AG04450 (cell line): ENCODE measurements around the gene TTPAL. TPM values are rescaled to one million over a fixed set of nuclear protein-coding genes. Genes with fewer than 3 reads are reported as not detected.

ENCODE experiments used
- CTCF ChIA-PET: fragments of 300-600, 350-600 bp; formaldehyde crosslinking; extraction: SDS; loops from one replicate; lab custom pipeline; 2022; ENCODE audit warnings: antibody characterized with exemption, inconsistent platforms; lab: Charles Lee
- POLR2A ChIA-PET: fragments of 350-600 bp; formaldehyde crosslinking; extraction: SDS; loops from one replicate; lab custom pipeline; 2021; ENCODE audit warnings: antibody characterized with exemption, inconsistent platforms; lab: Yijun Ruan, JAX
- DNase-seq: peaks from one replicate; pipeline ENCODE4 v3.0.0-alpha.2; 2011; ENCODE audit warnings: low read depth, low spot score
- H3K27ac ChIP-seq: one replicate; pipeline ENCODE4 v1.5.1; 2012; ENCODE audit warnings: low read depth, low read length, control low read depth
- H3K27me3 ChIP-seq: one replicate; pipeline ENCODE4 v1.6.0; 2012; ENCODE audit warnings: low read length; ENCODE audit not compliant: control insufficient read depth, insufficient read depth
- H3K4me3 ChIP-seq: 2 replicates; pipeline ENCODE4 v1.5.1; 2011; ENCODE audit warnings: mild to moderate bottlenecking, low read depth, low read length, control low read depth
- H3K9me3 ChIP-seq: 2 replicates; pipeline ENCODE4 v1.5.1; 2012; ENCODE audit warnings: low read length; ENCODE audit not compliant: control insufficient read depth, insufficient read depth
- CTCF ChIP-seq: IDR thresholded peaks from 2 replicates; pipeline ENCODE4 v1.5.1; 2011; ENCODE audit warnings: low read depth, low read length, control low read depth, inconsistent platforms
- polyA plus RNA-seq: library from polyadenylated mRNA; depleted of rRNA; stranded (reverse); fragments of >200 nt; gene quantifications from 2 replicates; pipeline ENCODE4 v1.2.3, GENCODE V29; 2011

TTPAL gene
- polyA plus RNA-seq, 1 experiment, result 11.2 TPM

DNA sequence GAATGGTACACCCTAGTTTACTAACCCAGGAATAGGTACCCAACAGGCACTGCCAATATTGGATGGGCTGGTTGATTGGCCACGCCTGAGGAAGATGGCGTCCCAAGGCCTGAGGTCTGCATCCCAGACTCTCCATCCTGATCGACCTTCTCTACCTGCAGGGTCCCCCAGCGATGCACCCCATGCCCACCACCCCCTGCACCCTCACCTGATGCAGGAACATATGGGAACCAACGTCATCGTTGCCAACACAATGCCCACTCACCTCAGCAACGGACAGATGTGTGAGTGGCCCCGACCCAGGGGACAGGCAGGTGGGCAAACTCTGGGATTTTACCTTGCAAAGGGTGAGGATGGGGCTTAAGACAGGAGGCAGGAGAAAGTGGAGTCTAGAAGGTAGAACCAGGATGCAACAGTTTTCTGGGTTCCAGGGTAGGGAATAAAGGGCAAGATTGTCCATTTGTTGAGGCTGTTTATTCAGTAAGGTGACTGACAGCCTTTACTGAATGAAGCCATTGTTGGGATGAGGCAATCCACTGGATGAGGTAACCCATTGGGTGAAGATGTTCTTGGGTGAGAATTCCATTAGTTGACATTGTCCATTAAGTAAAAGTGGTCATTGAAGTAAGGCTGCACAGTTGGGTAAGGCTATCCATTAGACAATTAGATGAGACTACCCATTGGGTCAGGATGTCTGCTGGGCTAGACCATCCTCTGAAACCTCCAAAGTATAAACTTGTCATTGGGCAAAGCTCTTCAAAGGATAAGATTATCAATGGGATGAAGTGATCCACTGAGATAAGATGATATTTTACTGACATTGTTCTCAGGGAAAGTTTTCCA, 47.3 kb upstream of the TTPAL start:
- Histone ChIP-seq H3K27ac (no peak overlapping the region), H3K9me3 (no peaks in the 10 kb centered on the region), H3K4me3 (no peak overlapping the region), H3K27me3 (peaks cover 12% of the 10 kb centered on the region)
- ChIA-PET CTCF (no interaction called here), POLR2A (no interaction called here)
- TF ChIP-seq CTCF, result no peak
- no peak for DNase-seq

DNA sequence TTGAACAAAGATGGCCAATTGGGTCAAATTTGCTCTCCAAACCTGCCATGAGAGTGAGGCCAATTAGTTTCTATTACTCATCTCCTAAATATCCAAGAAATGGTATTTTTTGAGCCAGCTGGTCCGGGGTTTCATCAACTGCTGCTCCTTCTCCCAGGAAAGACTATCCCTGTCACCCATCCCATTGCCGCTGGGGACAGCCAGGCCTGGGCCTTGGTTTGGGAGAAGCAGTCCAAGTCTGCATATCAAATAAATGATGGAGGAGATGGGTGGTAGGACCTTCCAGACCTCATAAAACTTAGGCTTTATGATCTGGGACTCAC, 46.7 kb upstream of the TTPAL start:
- CTCF ChIA-PET, result no interaction called here
- DNase-seq, result no peak
- peaks cover 16% of the 10 kb centered on the region for H3K27me3 ChIP-seq
- H3K4me3 ChIP-seq, result no peak overlapping the region
- TF ChIP-seq CTCF, result no peak
- H3K27ac ChIP-seq, result no peak overlapping the region
- no peaks in the 10 kb centered on the region for H3K9me3 ChIP-seq
- POLR2A ChIA-PET, result no interaction called here

GRCh38 chr20:44429419-44430269, 46.0 kb upstream of the TTPAL start:
- H3K27me3 ChIP-seq, result peaks cover 17% of the 10 kb centered on the region
- POLR2A ChIA-PET, result no interaction called here
- H3K27ac ChIP-seq, result no peak overlapping the region
- TF ChIP-seq CTCF, result no peak
- H3K9me3 ChIP-seq, result no peaks in the 10 kb centered on the region
- CTCF ChIA-PET, result no interaction called here
- H3K4me3 ChIP-seq, result no peak overlapping the region
- no peak for DNase-seq

DNA sequence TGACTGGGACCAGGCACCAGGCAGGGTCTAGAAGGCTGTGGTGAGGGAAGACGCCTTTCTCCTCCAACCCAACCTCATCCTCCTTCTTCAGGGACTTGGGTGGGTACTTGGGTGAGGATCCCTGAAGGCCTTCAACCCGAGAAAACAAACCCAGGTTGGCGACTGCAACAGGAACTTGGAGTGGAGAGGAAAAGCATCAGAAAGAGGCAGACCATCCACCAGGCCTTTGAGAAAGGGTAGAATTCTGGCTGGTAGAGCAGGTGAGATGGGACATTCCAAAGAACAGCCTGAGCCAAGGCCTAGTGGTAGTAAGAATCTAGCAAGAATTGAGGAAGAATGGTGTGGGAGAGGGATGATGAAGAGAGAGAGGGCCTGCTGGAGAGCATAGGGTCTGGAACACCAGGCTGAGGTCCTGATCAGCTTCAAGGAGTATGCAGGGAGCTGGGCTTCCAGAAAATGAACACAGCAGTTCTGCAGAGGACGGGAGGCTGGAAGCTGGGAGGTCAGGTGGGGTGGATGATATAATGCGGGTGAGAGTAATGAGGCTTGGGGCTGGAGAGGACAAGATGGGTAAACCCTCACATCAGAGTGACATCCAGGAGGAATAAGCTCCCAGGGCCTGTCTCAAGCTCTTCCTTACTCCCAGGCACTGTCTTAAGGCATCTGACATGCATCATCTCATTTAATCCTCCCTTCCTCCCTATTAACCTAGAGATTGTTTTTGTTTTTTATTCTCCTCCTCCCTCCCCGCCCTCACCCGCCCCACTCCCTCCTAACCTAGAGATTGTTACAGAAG, 45.2 kb upstream of the TTPAL start:
- CTCF ChIA-PET, result interaction anchor here (0.6 kb wide), 1 partner anchor 49 kb away, joined by 3 read pairs; no protein-coding TSS in a partner anchor

More for the DNA sequence above, 45.2 kb upstream of the TTPAL start:
- Histone ChIP-seq H3K27me3 (peaks cover 10% of the 10 kb centered on the region), H3K9me3 (no peaks in the 10 kb centered on the region), H3K4me3 (no peak overlapping the region), H3K27ac (no peak overlapping the region)
- POLR2A ChIA-PET, result no interaction called here
- no peak for TF ChIP-seq CTCF
- no peak for DNase-seq
